GM18873 (cell line): ENCODE results near the gene AKT1S1.

Experiments used
- ATAC-seq: cut with Tn5 transposase; IDR thresholded peaks from one replicate; pipeline ENCODE4 v1.9.1; 2021; ENCODE audit warnings: mild to moderate bottlenecking, moderate library complexity, moderate number of reproducible peaks; ENCODE audit not compliant: unreplicated experiment, low FRiP score

The AKT1S1 gene

GRCh38 chr19:49908480-49909420 lies 31.6 kb upstream of the AKT1S1 start:
- no peak for ATAC-seq

DNA sequence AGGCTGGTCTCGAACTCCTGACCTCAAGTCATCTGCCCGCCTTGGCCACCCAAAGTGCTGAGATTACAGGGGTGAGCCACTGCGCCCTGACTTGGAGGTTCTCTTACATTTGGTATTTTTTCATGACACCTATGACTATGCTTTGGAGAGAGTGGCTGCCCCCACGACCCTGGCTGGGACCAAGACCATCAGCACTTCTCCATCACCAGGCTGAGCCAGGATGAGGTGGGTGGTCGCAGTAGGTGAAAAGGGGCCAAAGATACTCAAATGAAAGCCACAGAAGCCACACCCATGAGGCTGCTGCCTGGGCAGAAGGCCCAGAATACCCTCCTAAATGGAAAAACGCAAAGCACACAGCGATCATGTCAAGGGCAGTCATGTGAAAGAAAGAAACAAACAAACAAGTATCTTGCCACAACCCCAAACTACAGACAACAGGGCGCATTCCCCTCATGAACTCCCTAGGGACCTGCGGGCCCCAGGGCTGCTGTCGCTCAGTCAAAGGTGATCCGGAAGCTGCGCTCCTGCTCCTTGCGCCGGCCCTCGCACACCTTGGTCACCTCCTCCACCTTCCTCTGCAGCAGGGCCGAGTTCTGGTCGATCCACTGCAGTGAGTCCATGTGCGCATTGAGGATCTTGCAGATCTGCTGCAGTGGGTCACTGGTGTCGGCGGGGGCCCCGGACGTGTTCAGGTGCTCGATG lies 30.7 kb upstream of the AKT1S1 start:
- peak; percentile 45 for ATAC-seq

- peak; percentile 28 for ATAC-seq
Observed at GRCh38 chr19:49906879-49907564, 29.9 kb upstream of the AKT1S1 start.

- no peak for ATAC-seq
Observed at GRCh38 chr19:49904136-49904535, 27.0 kb upstream of the AKT1S1 start.

DNA sequence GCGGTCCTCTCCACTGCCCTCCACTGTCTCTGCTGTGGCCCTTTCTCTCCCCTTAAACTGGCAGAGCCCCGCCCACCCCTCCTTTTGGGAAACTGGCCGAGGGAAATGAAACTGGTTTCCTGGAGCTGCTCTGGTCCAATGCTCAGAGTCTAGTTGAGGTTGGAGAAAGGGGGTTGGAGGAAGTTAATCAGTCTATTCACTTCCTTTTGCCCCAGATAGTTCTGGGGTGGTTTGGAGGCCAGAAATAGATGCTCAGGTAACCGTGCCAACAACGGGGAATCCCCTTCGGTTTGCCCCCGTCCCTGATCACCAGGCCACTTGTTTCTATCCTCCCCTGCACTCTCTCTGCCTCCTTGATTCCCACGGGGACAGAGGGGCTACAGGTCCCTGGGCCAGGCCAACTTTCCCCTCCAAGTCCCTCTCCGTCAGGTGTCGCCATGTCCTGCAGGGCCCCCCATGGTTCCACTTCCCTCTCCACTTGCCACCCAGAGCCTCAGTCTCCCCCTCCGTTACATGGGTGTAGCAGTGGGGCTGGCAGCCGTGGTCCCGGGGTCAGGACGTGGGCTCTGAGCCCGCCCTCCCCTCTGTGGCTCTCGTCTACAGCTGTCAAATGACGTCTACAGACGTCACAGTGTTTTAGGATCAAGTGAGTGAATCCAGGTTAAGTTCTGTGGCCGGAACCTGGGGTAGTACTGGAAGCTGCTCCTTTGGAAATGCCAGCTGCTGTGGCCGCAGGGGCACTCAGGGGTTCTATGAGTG lies 19.9 kb upstream of the AKT1S1 start, which contains the start of gene IL4I1:
TSS of gene IL4I1 (minus strand) at position 25 of the 759 bp plus-strand sequence. CDS start 727 bp downstream, outside the sequence.
- peak; percentile 50 for ATAC-seq

DNA sequence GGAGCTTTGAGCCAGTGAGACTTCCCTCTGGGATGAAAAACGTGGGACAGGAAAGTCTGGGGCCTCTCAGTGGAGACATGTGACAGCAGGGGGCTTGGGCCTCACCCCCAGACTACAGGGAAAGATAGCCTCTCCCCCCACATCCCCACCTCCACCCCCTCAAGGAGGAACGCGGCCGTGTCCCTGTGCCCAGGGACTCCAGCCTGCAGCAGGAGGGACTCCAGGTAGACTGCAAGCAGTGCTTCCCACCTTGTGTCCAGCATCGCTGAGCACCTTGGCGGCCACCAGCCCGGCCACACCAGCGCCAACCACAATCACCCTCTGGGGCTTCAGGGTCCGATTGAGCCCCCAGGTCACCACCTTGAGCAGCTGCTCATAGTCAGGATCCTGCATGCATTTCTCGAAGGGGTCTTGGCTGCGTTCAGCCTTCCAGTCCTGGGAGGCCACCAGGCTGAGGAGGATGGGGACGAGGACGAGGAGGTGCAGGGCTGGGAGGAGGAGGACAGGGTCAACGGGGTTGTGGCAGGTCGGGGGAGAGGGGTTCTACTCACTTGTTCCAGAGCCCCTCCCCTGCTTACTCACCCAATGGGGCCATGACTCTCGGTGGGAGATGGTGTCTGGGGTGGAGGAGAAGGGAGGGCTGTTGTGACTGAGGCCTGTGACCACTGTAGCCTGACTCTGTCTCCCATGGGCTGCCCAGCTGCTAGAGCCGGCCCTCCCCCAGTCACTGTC lies 18.6 kb upstream of the AKT1S1 start:
- ATAC-seq = no peak

- peak; percentile 36 for ATAC-seq
Observed at GRCh38 chr19:49894879-49895565, 17.9 kb upstream of the AKT1S1 start.

DNA sequence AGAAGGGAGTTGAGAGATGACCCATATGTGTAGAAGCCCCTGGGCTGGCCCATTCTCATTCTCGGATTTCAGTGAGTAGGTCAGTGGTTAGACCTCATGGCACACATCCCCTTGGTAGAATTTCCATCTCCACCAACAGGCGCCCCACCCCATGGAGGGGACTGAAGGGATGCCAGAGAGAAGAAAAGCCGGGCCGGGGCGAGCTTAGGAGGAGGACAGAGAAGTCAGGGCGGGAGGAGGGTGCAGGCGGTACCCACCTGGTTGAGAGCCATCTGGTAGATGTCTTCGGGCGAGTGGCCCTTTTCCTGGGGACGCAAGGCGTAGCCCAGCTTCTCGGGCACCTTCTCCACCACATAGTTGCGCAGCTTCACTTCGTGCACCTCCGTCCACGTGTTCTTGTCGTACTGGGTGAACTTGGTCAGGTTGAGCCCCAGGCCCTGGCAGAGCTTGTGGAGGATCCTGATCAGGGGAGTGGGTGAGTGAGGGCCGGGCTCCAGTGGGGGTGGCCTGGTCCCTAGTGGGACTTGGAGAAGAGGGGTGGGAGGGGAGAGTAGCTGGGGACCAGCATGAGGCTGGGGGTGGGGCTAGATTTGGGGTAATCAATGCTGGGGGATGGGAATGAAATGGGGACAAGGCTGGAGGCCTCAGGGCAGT lies 17.0 kb upstream of the AKT1S1 start:
- ATAC-seq = no peak

- no peak for ATAC-seq
Observed at GRCh38 chr19:49892716-49893115, 15.6 kb upstream of the AKT1S1 start.

- no peak for ATAC-seq
Observed at GRCh38 chr19:49891393-49891792, 14.2 kb upstream of the AKT1S1 start.

GRCh38 chr19:49890349-49891311 lies 13.5 kb upstream of the AKT1S1 start:
- no peak for ATAC-seq

GRCh38 chr19:49889687-49890348 lies 12.7 kb upstream of the AKT1S1 start:
- ATAC-seq = no peak

DNA sequence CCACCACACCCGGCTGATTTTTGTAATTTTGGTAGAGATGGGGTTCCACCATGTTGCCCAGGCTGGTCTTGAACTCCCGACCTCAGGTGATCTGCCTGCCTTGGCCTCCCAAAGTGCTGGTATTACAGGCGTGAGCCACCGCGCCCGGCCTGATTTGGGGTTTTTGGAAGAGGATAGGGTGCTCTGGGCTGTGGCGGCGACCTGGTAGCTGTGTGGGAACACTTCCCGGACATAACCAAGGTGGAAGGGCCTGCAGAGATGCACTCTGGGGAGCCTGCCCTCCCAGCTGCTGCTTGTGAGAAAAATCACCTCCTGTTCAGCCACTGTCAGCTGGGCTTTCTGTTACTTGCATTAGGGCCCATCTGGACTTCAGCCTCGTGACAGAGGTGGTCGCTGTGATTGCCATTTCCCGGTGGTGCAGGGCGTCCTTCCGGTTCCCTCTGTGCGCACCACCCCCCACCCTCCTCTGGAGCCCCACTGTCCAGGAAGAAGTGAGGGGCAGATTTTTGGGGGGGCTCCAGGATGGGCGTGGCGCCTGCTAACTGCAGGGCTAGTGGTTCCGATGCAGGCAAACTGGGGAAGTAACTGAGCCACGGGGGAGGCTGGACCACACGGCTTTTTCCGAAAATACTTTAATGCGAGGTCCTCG lies 12.0 kb upstream of the AKT1S1 start:
- ATAC-seq = no peak

DNA sequence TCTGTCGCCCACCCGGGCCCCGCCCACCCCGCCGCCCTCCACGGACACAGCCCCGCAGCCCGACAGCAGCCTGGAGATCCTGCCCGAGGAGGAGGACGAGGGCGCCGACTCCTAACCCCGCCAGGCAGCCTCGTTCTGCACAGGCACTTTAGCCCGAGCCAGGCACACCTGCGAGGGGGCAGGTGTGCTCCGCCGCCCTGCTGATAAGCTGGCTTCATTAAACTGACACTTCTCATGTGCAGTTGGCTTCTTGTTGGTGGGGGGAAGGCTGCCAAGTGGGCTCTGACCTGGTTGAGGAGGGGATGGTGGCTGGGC lies 11.3 kb upstream of the AKT1S1 start:
- no peak for ATAC-seq

DNA sequence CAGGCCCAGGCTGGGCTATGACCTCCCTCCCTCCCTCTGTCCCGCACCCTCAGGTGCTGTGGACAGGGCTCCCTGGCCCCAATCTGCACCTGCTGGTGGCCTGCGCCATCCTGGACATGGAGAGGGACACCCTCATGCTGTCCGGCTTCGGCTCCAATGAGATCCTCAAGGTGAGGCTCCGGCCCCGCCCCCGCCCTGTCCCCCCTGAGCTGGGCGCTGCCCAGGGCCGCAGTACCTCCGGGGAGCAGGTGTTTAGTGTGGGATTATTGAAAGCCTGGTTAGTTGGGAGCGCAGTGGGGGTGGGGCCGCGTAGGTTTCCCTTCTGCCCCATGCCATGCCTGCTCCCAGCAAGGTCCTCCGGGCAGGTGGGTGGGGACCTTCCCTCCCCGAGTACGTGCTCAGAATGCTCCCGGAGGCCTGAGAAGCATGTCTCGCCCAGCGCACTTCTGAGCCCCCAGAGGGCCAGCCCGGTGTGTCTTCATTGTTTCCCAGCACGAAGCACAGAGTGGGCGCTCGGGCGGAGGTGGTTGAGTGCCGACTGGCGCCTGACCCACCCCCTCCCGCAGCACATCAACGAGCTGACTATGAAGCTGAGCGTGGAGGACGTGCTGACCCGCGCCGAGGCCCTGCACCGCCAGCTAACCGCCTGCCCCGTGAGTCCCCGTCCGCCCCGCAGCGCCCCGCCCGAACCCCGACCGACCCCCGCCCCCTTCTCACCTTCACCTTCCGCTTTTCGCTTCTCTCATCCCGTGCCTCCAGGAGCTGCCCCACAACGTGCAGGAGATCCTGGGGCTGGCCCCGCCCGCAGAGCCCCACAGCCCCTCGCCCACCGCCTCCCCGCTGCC lies 10.7 kb upstream of the AKT1S1 start:
- no peak for ATAC-seq
